ENCODE data around the gene SEZ6L2.
A peak's percentile ranks its signal among the peaks of the same experiment; 100 is the strongest.

Gene SEZ6L2

GRCh38 chr16:29925781-29926710, 26.7 kb upstream of the SEZ6L2 start, which contains the start of gene KCTD13:
Gene KCTD13 (minus strand): TSS chr16:29926226. CDS start chr16:29926033, 193 bp downstream.
- peak within 1 kb of the TSS; percentile 90 for H3K4me3 ChIP-seq (ENCODE audit: low read depth, low read length)
- DNase-seq (ENCODE audit: low read depth) = peak; percentile 17
- TF ChIP-seq, protein P1, sequence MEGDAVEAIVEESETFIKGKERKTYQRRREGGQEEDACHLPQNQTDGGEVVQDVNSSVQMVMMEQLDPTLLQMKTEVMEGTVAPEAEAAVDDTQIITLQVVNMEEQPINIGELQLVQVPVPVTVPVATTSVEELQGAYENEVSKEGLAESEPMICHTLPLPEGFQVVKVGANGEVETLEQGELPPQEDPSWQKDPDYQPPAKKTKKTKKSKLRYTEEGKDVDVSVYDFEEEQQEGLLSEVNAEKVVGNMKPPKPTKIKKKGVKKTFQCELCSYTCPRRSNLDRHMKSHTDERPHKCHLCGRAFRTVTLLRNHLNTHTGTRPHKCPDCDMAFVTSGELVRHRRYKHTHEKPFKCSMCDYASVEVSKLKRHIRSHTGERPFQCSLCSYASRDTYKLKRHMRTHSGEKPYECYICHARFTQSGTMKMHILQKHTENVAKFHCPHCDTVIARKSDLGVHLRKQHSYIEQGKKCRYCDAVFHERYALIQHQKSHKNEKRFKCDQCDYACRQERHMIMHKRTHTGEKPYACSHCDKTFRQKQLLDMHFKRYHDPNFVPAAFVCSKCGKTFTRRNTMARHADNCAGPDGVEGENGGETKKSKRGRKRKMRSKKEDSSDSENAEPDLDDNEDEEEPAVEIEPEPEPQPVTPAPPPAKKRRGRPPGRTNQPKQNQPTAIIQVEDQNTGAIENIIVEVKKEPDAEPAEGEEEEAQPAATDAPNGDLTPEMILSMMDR (IDR thresholded peaks at IDR 0.05; ENCODE audit: control insufficient read depth, extremely low read depth, insufficient read depth) = no peak

- TF ChIP-seq, protein P1 (IDR thresholded peaks at IDR 0.05; ENCODE audit: control insufficient read depth, extremely low read depth, insufficient read depth) = no peak
- H3K4me3 ChIP-seq (ENCODE audit: low read depth, low read length) = peak overlapping the region; percentile 90
- DNase-seq (ENCODE audit: low read depth) = no peak
Observed at GRCh38 chr16:29925105-29925756, 25.9 kb upstream of the SEZ6L2 start.

DNA sequence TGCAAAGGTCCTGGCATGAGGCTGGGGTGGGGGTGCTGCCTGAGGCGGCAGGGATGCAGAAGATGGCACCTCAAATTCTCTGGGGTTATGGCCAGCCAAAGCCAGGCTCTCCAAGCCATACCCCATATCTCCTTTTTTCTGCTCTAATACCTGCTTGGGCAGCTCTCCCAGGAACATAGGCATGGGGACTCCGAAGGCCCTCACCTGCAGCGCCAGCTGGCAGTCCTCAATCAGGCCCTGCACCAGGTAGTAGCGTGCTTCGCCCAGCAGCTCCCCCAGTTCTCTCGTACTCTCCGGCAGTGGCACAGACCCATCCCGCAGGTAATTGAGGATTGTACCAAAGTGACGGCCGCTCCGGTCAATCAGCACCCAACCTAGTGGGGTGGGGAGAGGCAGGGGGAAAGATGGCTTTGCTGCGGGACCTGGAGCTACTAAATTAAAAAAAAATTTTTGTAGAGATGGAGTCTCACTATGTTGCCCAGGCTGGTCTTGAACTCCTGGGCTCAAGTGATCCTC, 23.7 kb upstream of the SEZ6L2 start:
- H3K4me3 ChIP-seq (ENCODE audit: low read depth, low read length) = no peak overlapping the region
- DNase-seq (ENCODE audit: low read depth) = no peak
- TF ChIP-seq, protein P1 (IDR thresholded peaks at IDR 0.05; ENCODE audit: control insufficient read depth, extremely low read depth, insufficient read depth) = no peak

- H3K4me3 ChIP-seq (ENCODE audit: low read depth, low read length) = no peak overlapping the region
- TF ChIP-seq, protein P1 (IDR thresholded peaks at IDR 0.05; ENCODE audit: control insufficient read depth, extremely low read depth, insufficient read depth) = no peak
- no peak for DNase-seq (ENCODE audit: low read depth)
Observed at GRCh38 chr16:29922326-29922725, 23.0 kb upstream of the SEZ6L2 start.

DNA sequence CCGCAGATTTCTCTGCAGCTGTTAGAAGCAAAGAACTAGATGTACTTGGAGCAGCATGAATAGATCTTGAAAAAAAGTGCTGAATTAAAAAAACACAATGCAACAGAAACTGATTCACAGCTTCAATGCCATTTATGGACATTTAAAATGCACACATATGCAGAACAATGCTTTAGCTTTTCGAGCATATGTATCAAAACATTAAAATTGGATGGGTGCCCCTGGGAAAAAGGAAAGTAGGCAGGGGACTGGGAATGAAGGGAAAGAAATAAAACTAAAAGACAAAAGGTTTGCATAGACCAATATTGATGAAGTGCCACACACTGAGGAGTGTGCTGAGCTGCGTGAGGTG, 21.7 kb upstream of the SEZ6L2 start:
- TF ChIP-seq, protein P1 (IDR thresholded peaks at IDR 0.05; ENCODE audit: control insufficient read depth, extremely low read depth, insufficient read depth) = no peak
- no peak for DNase-seq (ENCODE audit: low read depth)
- H3K4me3 ChIP-seq (ENCODE audit: low read depth, low read length) = no peak overlapping the region

DNA sequence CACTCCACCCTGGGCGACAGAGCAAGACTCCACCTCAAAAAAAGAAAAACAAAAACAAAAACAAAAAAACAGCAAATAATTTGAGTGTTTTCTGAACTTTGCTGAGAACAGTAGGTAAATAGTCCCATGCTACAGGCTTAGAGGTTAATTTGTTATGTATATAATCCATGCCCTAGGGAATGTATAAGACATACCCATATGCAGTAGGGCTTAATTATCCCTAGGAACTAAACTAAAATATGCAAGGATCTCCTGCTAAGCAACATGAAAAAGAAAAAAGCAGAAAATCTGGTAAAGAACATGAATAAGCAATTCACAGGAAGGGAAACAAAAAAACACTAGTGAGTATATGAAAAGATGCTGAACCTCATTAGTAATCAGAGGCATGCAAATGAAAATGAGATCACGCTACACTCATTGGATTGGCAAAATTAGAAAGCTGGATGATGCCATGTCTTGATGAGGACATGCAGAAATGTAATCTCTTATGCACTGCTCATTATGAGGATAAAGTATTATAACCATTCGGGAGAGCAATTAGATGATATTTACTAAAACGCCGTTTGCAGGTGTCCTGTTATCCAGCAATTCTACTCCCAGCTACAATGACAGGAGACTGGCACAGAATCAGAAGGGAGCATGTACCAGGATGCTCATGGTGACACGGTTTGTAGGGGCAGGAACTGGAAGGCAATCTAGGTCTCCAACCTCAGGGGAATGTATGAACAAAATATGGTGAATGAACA, 21.1 kb upstream of the SEZ6L2 start:
- TF ChIP-seq, protein P1 (IDR thresholded peaks at IDR 0.05; ENCODE audit: control insufficient read depth, extremely low read depth, insufficient read depth) = no peak
- DNase-seq (ENCODE audit: low read depth) = no peak
- H3K4me3 ChIP-seq (ENCODE audit: low read depth, low read length) = no peak overlapping the region
